Myocyte (in vitro differentiated cells): ENCODE measurements around the gene CORO6. TPM values are rescaled to one million over a fixed set of nuclear protein-coding genes. Genes with fewer than 3 reads are reported as not detected.

Source experiments
- DNase-seq: peaks from one replicate; pipeline ENCODE4 v3.0.0-alpha.2; 2012; ENCODE audit warnings: low read depth
- total RNA-seq: library from RNA; depleted of rRNA; stranded (reverse); fragments of >200 nt; gene quantifications from 2 replicates; pipeline ENCODE4 v1.2.3, GENCODE V29; 2014

CORO6 gene
- total RNA-seq, 1 donor from 2014 or later, result 254 TPM

DNA sequence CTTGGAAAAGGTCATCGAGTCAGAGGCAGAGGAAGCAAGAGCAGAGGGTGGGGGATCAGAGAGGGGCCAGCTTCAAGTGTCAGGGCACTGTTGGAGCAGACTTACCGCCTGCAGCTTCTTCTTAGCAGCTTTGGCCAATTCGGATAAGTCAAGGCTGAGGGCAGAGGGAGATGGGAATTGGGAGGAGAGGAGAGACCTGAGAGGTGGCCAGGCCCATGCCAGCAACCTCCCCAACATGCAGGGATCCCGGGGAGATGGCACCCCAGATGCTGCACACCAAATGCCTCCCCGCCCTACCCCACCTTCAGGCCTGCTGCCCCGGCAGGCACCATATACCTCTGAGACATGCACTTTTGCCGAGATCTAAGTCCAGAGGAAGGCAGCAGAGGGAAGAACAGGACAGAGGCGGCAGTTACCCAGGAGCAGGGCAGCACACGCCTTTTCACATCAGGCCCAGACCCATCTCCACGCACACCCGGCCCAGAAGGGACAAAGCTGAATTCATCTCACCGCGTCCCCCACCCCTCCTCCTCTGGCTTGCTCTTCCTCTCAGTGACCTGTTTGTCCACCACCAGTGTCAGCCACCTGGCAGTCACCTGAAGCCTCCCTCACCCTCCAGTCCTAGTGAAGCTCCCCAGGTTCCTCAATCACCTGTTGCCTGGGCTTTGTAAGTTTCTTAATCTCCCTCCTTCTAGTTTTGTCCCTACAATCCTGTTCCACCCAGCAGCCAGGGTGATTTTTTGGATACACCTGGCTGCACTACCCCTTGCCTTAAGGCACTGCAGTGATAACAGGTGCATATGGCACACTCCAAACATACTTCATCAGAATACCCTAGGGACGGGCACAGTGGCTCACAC is 43.9 kb downstream of the CORO6 start:
- no peak for DNase-seq

DNA sequence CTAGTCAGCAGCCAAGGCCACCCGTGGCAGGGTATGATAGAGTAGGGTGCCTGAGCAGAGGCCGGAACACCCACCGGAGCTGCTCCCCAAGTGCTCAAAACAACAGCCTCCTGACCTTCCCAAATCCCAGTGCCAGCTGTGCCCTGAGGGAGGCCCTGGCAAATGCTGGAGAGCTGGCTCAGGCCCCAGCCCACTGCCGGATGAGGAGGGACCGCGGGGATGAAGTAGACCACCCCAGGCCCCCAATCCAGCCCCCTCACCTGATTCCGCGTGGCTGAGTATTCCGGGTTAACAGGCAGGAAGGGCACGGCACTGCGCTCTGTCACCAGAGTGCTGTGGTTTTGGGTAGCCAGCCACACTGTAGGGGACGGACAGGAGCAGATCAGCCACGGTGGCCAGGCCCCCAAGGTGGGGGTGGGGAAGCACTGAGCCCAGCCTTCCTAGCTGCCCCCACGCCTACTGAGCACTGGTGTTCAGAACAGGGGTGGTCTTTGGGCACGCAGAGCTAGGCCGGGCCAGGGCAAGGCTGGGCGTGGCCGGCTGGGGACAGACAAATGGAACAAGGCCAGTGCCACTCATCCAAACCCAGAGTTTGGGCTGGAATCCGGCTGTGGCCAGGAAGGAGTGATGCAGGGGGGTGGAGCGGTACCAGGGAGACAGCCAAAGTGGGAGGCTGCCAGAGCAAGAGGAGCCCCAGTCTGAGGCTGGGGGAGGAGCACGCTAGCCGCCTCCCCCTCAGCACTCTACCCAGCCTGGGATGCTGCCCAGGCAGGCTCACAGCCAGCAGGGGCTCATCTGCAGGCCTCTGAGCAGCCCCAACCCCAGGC is 45.1 kb downstream of the CORO6 start:
- peak; percentile 34 for DNase-seq

GRCh38 chr17:29577001-29577370 is 45.7 kb downstream of the CORO6 start:
- DNase-seq, result no peak

DNA sequence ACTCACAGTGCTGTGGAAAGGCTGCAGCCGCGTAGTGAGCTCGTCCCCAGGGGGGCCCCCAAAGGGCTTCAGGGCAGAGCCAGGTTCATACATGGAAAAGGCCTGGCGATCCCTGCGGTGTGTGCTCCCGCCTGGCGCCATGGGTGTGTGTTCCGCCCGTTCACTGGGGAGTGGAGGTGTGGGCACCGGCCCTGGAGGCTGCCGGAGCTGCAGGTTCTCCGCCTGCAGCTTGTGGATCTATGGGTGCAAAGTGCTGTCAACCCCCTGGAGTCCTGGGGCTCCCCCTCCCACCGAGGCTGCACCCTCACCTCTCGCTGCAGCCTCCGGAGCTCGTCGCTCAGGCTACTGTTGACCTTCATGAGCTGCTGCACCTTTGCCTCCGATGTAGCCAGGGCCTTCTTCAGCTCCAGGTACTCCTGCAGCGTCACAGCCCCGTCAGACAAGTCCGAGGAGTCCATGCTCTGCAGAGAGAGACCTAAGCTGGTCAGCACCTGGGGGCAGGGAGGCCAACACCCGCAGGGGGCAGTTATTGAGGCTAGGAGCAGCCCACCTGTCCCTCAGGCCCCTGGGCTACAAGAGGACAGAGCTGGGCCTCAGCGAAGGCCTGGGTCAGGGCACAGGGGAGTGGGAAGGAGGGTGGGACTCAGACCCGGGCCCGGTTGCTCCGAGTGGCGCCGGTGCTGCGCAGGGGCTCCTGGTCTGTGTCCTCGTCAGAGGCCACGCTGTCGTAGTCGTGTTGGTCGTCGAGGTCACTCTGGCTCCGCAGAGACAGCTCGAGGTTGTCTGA is 46.3 kb downstream of the CORO6 start:
- DNase-seq, result no peak

GRCh38 chr17:29575511-29576213 is 47.0 kb downstream of the CORO6 start:
- DNase-seq, result no peak

GRCh38 chr17:29574732-29575510 is 47.8 kb downstream of the CORO6 start:
- no peak for DNase-seq

DNA sequence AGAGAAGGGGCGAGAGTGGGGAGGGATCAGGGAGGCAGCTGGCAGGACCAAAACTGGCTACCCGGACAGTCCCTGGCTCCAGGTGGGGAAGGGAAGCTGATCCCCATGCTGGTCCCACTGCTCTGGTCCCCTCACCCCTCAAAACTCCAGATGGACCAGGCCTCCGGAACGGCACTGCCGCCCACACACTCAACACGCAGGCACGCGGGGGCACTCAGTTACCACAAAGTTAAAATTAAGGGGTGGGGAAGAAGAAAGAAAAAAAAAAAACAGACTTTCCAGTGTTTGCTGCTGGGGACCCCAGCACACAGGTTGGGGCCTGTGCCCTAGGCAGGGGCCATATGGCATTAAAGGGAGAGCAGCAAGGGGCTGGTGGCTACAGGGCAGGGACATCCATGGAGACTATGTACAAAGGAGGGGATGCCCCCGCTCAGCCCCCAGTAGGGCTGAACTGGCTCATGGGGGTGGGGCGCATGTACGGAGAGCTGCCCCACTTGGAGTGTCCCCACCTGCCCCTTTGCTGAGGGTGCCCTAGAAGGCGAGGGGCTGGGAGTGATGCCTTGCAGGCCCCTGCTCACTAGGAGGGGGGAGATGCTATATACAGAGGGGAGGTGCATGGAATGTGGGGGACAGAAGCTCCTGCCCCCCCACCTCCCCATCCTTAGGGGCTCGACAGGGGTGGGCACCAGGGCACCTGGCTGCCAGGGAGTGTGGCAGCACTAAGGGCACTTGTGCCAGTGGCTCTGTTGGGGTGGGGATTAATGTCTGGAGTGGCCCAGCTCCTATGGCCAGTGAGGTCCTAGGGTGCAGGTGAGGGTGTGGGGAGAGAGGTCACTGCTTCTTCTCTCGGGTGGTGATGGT is 48.6 kb downstream of the CORO6 start:
- DNase-seq, result no peak

DNA sequence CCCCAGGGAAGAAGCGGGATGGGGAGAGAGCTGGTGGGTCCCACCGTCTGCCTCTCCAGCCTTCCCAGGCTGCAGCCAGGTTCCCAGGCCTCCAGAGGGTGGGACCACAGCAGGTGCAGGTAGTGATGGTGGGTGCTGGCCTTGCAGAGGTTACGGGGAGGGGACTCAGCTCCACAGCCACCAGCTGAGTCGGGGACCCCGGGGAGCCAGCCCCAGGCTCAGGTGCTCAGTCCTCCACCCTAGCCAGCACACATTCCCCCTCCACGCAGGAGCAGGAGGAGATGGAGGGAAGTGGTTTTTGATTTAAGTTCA is 49.2 kb downstream of the CORO6 start:
- DNase-seq, result no peak

- DNase-seq, result no peak
Observed at GRCh38 chr17:29572691-29573557, 49.8 kb downstream of the CORO6 start.

DNA sequence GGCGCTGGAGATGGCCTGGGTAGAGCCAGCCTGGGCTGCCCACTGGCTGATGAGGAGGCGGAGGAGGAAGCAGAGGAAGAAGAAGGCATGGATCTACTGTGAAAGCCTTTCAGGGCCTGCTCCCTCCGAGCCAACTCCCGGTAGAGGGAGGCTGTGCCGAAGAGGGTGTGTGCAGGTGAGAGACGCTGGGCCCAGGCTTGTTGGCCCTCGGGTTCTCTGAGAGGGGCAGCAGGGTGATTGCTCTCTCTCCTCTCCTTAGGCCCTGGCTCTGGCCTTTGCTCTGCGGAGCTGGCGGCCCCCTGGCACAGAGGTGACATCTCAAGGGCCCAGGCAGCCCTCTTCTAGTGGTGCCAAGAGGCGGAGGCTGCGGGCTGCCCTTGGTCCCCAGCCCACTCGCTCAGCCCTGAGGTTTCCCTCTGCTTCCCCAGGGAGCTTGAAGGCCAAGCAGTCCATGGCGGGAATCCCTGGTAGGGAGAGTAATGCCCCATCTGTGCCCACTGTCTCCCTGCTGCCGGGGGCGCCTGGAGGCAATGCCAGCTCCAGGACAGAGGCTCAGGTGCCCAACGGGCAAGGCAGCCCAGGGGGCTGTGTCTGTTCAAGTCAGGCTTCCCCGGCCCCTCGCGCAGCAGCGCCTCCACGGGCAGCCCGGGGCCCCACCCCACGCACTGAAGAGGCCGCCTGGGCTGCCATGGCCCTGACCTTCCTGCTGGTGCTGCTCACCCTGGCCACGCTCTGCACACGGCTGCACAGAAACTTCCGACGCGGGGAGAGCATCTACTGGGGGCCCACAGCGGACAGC is 50.6 kb downstream of the CORO6 start:
- DNase-seq, result no peak

DNA sequence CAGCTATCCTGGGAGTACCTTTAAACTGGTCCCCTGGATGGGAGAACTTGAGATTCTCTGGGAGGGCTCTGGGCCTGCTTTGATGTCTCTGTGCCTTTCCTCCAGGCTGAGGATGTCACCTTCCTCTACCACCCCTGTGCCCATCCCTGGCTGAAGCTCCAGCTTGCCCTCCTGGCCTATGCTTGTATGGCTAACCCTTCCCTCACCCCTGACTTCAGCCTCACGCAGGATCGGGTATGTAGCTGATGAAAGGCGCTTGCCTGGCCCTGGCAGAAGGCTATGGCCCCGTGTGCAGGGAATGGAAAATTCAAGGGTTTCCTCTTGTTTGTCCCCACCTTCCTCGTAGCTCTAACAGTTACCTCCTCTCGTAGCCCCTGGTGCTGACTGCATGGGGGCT is 51.2 kb downstream of the CORO6 start:
- no peak for DNase-seq

DNA sequence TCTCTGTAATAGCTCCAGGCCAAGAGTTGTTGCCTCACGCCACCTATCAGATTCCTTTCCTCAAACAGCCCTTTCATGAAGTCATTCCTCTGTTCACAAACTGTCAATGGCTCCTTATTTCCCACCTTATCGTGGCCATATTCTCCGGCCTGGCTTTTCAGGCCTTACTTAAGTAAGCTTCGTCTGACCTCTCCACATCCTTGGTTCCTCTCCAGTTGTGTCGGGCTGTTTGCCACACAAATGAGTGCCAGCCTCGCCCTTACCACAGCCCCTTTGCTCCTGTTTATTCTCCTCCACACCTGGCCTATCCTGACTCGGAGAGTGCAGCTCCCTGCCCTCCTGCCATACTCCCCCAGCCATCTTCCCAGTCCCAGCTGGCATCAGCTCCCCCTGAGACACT is 52.2 kb downstream of the CORO6 start:
- no peak for DNase-seq

GRCh38 chr17:29569245-29569950 is 53.3 kb downstream of the CORO6 start:
- DNase-seq, result peak; percentile 46

- peak; percentile 87 for DNase-seq
Observed at GRCh38 chr17:29568331-29569244, 54.1 kb downstream of the CORO6 start, which contains the start of gene TP53I13. Gene TP53I13 (plus strand): TSS chr17:29568701. CDS start chr17:29568759, 58 bp downstream.

GRCh38 chr17:29567554-29568330 is 55.0 kb downstream of the CORO6 start:
- peak; percentile 72 for DNase-seq
